Activated naive CD4-positive, alpha-beta T cell treated with anti-CD3 and anti-CD28 coated beads for 36 hours (primary cell): ENCODE data around the gene CBX3. TPM values are rescaled to one million over a fixed set of nuclear protein-coding genes. Genes with fewer than 3 reads are reported as not detected.
A peak's percentile ranks its signal among the peaks of the same experiment; 100 is the strongest.

Experiments
- CTCF ChIA-PET: fragments of 350-600 bp; sonication (Branson Sonifier 250); formaldehyde crosslinking; loops from one replicate; lab custom pipeline; 2021; ENCODE audit warnings: antibody characterized with exemption; lab: Charles Lee
- DNase-seq: peaks from one replicate; pipeline ENCODE4 v3.0.0-alpha.2; 2020
- H3K27ac Mint-ChIP-seq: one replicate; pipeline ENCODE4 v1.8.0; 2021; ENCODE audit warnings: mild to moderate bottlenecking, mixed read lengths
- H3K27me3 Mint-ChIP-seq: one replicate; pipeline ENCODE4 v1.8.0; 2021; ENCODE audit warnings: low read depth, mixed read lengths
- H3K36me3 Mint-ChIP-seq: one replicate; pipeline ENCODE4 v1.8.0; 2021; ENCODE audit warnings: low read depth, mixed read lengths
- H3K4me1 Mint-ChIP-seq: one replicate; pipeline ENCODE4 v1.8.0; 2021; ENCODE audit warnings: low read depth, mixed read lengths
- H3K4me3 Mint-ChIP-seq: one replicate; pipeline ENCODE4 v1.8.0; 2021; ENCODE audit warnings: mild to moderate bottlenecking, moderate library complexity, mixed read lengths
- H3K9me3 Mint-ChIP-seq: one replicate; pipeline ENCODE4 v1.8.0; 2021; ENCODE audit warnings: mixed read lengths
- intact Hi-C: fragments of 100-400 bp; cut with micrococcal nuclease; formaldehyde crosslinking; loops from one replicate; pipeline ENCODE4 v1.15.1; 2023
- total RNA-seq, 2 experiments: library from RNA; stranded (reverse); gene quantifications; one replicate each; pipeline ENCODE4 v1.2.3, GENCODE V29; 2021

The CBX3 gene
- total RNA-seq, 2 experiments from 2014 or later: 260 to 273 TPM

- peaks cover 79% of the 10 kb centered on the region for H3K36me3 Mint-ChIP-seq
- CTCF ChIA-PET: interaction anchor here (0.9 to 3.0 kb wide), 8 partner anchors 10 to 171 kb away, joined by 3 to 20 read pairs (median 4); no protein-coding TSS in a partner anchor
- intact Hi-C loops: loop anchor here (1.0 kb wide), 1 partner anchor 107 kb away; no protein-coding TSS in a partner anchor
- no peaks in the 10 kb centered on the region for H3K9me3 Mint-ChIP-seq
- peak overlapping the region; percentile 100 for H3K27ac Mint-ChIP-seq
- no peaks in the 10 kb centered on the region for H3K27me3 Mint-ChIP-seq
- peak overlapping the region; percentile 100 for H3K4me3 Mint-ChIP-seq
- H3K4me1 Mint-ChIP-seq: peaks cover 37% of the 10 kb centered on the region
- DNase-seq: no peak
Measured at GRCh38 chr7:26198781-26199169, 2.8 kb upstream of the CBX3 start.

- H3K4me3 Mint-ChIP-seq: peak overlapping the region; percentile 100
- CTCF ChIA-PET: interaction anchor here (0.6 to 3.0 kb wide), 4 partner anchors 8 to 307 kb away, joined by 3 to 20 read pairs (median 4); no protein-coding TSS in a partner anchor
- peaks cover 77% of the 10 kb centered on the region for H3K36me3 Mint-ChIP-seq
- intact Hi-C loops: loop anchor here (1.0 to 5.0 kb wide), 9 partner anchors 32 to 1541 kb away; partner anchors contain the start of genes CYCS, HIBADH and TAX1BP1
- peaks cover 35% of the 10 kb centered on the region for H3K4me1 Mint-ChIP-seq
- peak overlapping the region; percentile 100 for H3K27ac Mint-ChIP-seq
- no peaks in the 10 kb centered on the region for H3K9me3 Mint-ChIP-seq
- no peaks in the 10 kb centered on the region for H3K27me3 Mint-ChIP-seq
- DNase-seq: peak; percentile 70
Measured at GRCh38 chr7:26199301-26200037, 2.1 kb upstream of the CBX3 start.

- CTCF ChIA-PET: interaction anchor here (0.6 to 1.0 kb wide), 4 partner anchors 9 to 307 kb away, joined by 3 to 5 read pairs (median 4); no protein-coding TSS in a partner anchor
- Mint-ChIP-seq H3K27me3 (no peaks in the 10 kb centered on the region), H3K4me1 (peaks cover 38% of the 10 kb centered on the region), H3K4me3 (peak overlapping the region; percentile 100), H3K36me3 (peaks cover 77% of the 10 kb centered on the region), H3K9me3 (no peaks in the 10 kb centered on the region), H3K27ac (peak overlapping the region; percentile 100)
- intact Hi-C loops: loop anchor here (1.0 to 5.0 kb wide), 9 partner anchors 33 to 1541 kb away; partner anchors contain the start of genes CYCS, HIBADH and TAX1BP1
- DNase-seq: peak; percentile 82
Measured at GRCh38 chr7:26200038-26200443, 1.5 kb upstream of the CBX3 start.

GRCh38 chr7:26200444-26201246, 900 bp upstream of the CBX3 start, which contains the start of gene HNRNPA2B1:
HNRNPA2B1 (minus strand) TSS chr7:26200746; CDS start chr7:26200577, 169 bp downstream.
- intact Hi-C loops: loop anchor here (1.0 to 5.0 kb wide), 12 partner anchors 33 to 1540 kb away; partner anchors contain the start of genes CYCS, HIBADH and TAX1BP1
- Mint-ChIP-seq H3K9me3 (no peaks in the 10 kb centered on the region), H3K4me3 (peak within 1 kb of the TSS; percentile 100), H3K36me3 (peaks cover 77% of the 10 kb centered on the region), H3K27ac (peak within 1 kb of the TSS; percentile 100), H3K27me3 (no peaks in the 10 kb centered on the region), H3K4me1 (peaks cover 38% of the 10 kb centered on the region)
- peak; percentile 98 for DNase-seq
- CTCF ChIA-PET: interaction anchor here (0.7 to 1.0 kb wide), 4 partner anchors 10 to 308 kb away, joined by 3 to 5 read pairs (median 3); no protein-coding TSS in a partner anchor

- Mint-ChIP-seq H3K4me3 (peak overlapping the region; percentile 100), H3K9me3 (no peaks in the 10 kb centered on the region), H3K27me3 (no peaks in the 10 kb centered on the region), H3K36me3 (peaks cover 73% of the 10 kb centered on the region), H3K27ac (peak overlapping the region; percentile 95), H3K4me1 (peaks cover 39% of the 10 kb centered on the region)
- DNase-seq: peak; percentile 59
- intact Hi-C loops: loop anchor here (5.0 kb wide), 1 partner anchor 310 kb away; no protein-coding TSS in a partner anchor
- CTCF ChIA-PET: interaction anchor here (0.8 to 1.3 kb wide), 5 partner anchors 8 to 162 kb away, joined by 3 to 5 read pairs (median 3); partner anchors contain the start of gene NFE2L3
Measured at GRCh38 chr7:26202019-26202990, 760 bp downstream of the CBX3 start.

GRCh38 chr7:26203016-26203415, 1.5 kb downstream of the CBX3 start:
- DNase-seq: no peak
- Mint-ChIP-seq H3K4me3 (peak overlapping the region; percentile 87), H3K27me3 (no peaks in the 10 kb centered on the region), H3K9me3 (no peaks in the 10 kb centered on the region), H3K27ac (peak overlapping the region; percentile 95), H3K36me3 (peaks cover 72% of the 10 kb centered on the region), H3K4me1 (peaks cover 42% of the 10 kb centered on the region)
- CTCF ChIA-PET: interaction anchor here (0.8 to 1.3 kb wide), 4 partner anchors 9 to 161 kb away, joined by 3 to 5 read pairs (median 4); no protein-coding TSS in a partner anchor
- intact Hi-C loops: loop anchor here (5.0 kb wide), 1 partner anchor 311 kb away; no protein-coding TSS in a partner anchor

- intact Hi-C loops: no loop called here
- peaks cover 54% of the 10 kb centered on the region for H3K4me1 Mint-ChIP-seq
- CTCF ChIA-PET: interaction anchor here (0.7 to 1.0 kb wide), 2 partner anchors 9 to 13 kb away, joined by 3 read pairs; no protein-coding TSS in a partner anchor
- H3K4me3 Mint-ChIP-seq: no peak overlapping the region
- H3K27me3 Mint-ChIP-seq: no peaks in the 10 kb centered on the region
- peaks cover 72% of the 10 kb centered on the region for H3K36me3 Mint-ChIP-seq
- no peaks in the 10 kb centered on the region for H3K9me3 Mint-ChIP-seq
- H3K27ac Mint-ChIP-seq: no peak overlapping the region
- no peak for DNase-seq
Measured at GRCh38 chr7:26208040-26208439, 6.5 kb downstream of the CBX3 start.

- no peak overlapping the region for H3K4me3 Mint-ChIP-seq
- peaks cover 34% of the 10 kb centered on the region for H3K36me3 Mint-ChIP-seq
- DNase-seq: no peak
- H3K27ac Mint-ChIP-seq: no peak overlapping the region
- peaks cover 34% of the 10 kb centered on the region for H3K4me1 Mint-ChIP-seq
- no peaks in the 10 kb centered on the region for H3K27me3 Mint-ChIP-seq
- intact Hi-C loops: no loop called here
- CTCF ChIA-PET: no interaction called here
- H3K9me3 Mint-ChIP-seq: no peaks in the 10 kb centered on the region
Measured at GRCh38 chr7:26212921-26213718, 11.6 kb downstream of the CBX3 start.

GRCh38 chr7:26213807-26214515, 12.4 kb downstream of the CBX3 start:
- DNase-seq: no peak
- Mint-ChIP-seq H3K9me3 (no peaks in the 10 kb centered on the region), H3K36me3 (peaks cover 31% of the 10 kb centered on the region), H3K4me3 (no peak overlapping the region), H3K27ac (peak overlapping the region; percentile 27), H3K27me3 (no peaks in the 10 kb centered on the region), H3K4me1 (peaks cover 34% of the 10 kb centered on the region)
- CTCF ChIA-PET: no interaction called here
- intact Hi-C loops: no loop called here

GRCh38 chr7:26216049-26216448, 14.5 kb downstream of the CBX3 start:
- CTCF ChIA-PET: no interaction called here
- Mint-ChIP-seq H3K4me1 (peaks cover 25% of the 10 kb centered on the region), H3K27ac (no peak overlapping the region), H3K9me3 (no peaks in the 10 kb centered on the region), H3K4me3 (no peak overlapping the region), H3K36me3 (peaks cover 18% of the 10 kb centered on the region), H3K27me3 (no peaks in the 10 kb centered on the region)
- DNase-seq: no peak
- intact Hi-C loops: no loop called here
